ENCODE data around the gene ISCA2.

The ISCA2 gene

DNA sequence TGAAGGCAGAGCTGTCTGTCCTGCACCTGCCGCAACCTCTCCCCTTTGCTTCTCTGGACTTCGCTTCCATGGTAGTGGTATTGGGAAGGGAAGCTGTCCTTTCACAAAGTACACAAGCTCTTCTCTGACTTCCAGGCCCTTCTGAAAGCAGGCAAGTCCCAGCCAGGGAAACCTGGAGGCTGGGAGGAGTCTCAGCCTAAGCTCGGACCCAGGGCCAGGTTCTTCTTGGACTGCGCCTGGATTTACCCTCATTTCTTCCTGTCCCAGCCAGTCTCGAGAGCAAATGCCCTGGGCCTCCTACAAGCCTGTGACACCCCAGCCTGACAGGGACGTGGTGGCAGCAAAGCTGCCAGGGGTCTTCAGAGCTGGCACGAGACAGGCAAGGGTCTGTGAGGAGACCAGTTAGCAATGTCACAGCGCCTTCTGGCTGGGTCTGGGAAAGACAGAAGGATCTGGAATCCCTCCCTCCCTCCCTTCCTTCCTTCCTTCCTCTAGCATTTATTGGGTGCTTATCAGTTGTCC lies 22.4 kb downstream of the ISCA2 start:
- TF ChIP-seq, protein P1, sequence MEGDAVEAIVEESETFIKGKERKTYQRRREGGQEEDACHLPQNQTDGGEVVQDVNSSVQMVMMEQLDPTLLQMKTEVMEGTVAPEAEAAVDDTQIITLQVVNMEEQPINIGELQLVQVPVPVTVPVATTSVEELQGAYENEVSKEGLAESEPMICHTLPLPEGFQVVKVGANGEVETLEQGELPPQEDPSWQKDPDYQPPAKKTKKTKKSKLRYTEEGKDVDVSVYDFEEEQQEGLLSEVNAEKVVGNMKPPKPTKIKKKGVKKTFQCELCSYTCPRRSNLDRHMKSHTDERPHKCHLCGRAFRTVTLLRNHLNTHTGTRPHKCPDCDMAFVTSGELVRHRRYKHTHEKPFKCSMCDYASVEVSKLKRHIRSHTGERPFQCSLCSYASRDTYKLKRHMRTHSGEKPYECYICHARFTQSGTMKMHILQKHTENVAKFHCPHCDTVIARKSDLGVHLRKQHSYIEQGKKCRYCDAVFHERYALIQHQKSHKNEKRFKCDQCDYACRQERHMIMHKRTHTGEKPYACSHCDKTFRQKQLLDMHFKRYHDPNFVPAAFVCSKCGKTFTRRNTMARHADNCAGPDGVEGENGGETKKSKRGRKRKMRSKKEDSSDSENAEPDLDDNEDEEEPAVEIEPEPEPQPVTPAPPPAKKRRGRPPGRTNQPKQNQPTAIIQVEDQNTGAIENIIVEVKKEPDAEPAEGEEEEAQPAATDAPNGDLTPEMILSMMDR (IDR thresholded peaks at IDR 0.05; ENCODE audit: low read depth, low read length), result no peak
- DNase-seq (ENCODE audit: extremely low read depth, low read depth), result no peak

DNA sequence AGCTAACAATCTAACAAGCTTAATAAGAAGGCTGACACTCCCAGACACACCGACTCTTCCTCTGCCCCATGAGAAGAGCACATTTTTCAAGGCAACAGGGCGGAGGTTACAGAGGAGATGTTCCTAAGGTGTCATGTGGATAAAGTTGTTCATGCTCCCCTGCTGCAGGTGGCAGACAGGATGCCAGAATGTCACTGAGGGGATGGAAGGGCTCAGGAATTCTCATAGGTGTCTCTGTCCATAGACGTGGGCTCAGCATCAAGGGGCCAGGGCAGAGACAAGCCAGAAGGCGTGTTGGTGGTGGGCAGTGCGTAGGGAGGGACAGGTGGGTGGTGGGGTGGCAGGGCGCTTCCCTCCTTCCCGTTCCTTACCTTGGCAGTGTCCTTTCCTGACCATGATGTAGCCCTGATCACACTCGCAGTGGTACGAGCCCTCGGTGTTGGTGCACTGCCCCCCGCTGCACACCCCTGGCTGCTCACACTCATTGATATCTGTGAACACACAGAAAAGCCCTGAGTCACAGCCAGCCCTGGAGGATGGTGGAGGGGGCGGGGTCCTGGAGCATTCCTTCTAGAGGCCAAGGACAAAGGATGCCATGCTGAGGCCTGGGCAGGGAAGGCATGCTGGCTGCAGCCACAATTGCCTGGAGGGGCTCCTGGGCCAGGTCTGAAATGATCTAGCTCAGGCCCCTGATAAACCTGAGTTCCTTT lies 23.0 kb downstream of the ISCA2 start:
- TF ChIP-seq, protein P1 (IDR thresholded peaks at IDR 0.05; ENCODE audit: low read depth, low read length), result no peak
- DNase-seq (ENCODE audit: extremely low read depth, low read depth), result no peak

DNA sequence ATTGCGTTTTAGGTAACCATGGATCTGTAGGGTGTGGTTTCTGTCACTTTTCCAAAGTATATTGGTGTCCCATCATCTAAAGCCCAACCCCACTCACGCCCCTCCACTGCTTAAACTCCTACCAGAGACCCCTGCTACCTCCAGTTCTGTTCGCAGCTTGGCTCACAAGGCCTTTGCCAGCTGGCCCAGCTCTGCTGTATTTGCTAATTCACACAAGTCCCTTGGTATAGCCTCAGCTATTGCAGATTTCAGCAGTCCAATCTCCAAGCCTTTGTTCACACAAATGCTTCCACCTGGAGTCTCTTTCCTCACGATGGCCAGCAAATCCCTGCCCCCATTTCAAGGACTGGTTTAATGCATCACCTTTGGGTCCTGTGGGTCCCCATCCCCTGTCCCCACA lies 24.2 kb downstream of the ISCA2 start:
- no peak for DNase-seq (ENCODE audit: extremely low read depth, low read depth)
- TF ChIP-seq, protein P1 (IDR thresholded peaks at IDR 0.05; ENCODE audit: low read depth, low read length), result no peak

DNA sequence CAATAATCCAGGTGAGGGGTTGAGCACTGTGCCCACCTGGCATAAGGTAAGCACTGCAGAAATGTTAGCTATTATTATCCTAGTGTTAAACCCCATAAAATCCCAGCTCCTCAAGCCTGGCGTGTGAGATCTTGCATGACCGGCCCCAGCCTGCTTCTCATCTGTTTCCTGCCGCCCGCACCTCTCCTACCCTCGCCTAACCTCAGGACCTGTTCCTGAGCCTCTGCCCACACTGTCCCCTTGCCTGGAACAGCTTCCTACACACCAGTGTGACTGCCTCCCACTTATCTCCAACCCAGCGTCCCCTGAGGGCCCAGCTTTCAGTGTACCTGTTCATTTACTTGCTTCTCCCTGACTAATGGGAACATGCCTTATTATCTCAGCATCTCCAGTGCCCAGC lies 24.7 kb downstream of the ISCA2 start:
- no peak for DNase-seq (ENCODE audit: extremely low read depth, low read depth)
- TF ChIP-seq, protein P1 (IDR thresholded peaks at IDR 0.05; ENCODE audit: low read depth, low read length), result no peak

DNA sequence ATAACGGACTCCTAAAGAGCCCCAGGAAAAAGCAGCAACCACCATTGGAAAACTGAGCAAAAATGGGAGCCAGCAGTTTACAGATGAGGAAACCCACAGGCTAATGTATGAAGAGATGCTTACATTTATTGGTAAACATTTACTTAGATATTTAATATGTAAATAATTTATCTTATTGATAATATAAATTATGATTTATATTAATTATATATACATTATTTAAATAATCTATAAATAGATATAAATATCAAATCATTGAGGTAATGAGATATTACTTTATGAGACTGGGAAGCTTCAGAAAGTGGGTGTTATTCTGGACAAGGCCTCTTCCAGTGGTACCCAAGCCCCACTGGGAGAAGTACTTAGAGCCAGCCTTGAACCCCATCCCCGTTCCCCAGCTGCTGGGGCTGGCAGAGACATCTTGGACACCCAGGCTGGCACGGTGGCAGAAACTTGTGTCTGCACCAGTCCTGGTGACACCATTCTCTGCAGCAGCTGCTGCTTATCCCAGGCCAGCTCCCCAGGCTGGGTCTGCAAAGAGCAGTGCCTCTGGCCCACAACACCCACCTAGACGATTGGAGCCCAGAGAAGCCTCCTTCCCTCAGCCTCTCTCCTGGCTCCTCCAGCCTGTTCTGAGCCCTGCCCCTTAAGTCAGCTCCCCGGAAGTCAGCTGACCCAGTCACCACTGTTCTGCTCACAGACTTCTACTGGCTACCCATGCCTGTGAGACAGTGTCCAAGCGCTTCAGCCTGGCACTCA lies 25.9 kb downstream of the ISCA2 start:
- TF ChIP-seq, protein P1 (IDR thresholded peaks at IDR 0.05; ENCODE audit: low read depth, low read length), result no peak
- DNase-seq (ENCODE audit: extremely low read depth, low read depth), result no peak

DNA sequence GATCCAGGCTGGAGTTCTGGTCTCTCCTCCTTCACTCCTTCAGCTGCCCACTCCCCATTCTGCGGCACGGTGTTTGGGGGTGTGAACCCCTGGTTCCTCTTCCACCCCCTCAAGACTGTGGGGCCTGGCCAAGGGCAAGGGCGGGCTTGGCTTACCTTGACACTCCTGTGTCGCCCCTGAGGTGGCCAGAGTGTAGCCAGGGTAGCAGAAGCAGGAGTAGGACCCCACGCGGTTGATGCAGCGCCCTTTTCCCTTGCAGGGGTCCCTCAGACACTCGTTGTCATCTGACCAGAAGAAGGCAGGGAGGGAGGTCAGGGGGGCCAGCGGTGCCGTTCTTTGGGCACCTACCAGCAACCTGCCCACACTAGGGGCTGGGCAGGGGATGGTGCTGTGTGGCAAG lies 28.2 kb downstream of the ISCA2 start:
- no peak for DNase-seq (ENCODE audit: extremely low read depth, low read depth)
- TF ChIP-seq, protein P1 (IDR thresholded peaks at IDR 0.05; ENCODE audit: low read depth, low read length), result no peak

DNA sequence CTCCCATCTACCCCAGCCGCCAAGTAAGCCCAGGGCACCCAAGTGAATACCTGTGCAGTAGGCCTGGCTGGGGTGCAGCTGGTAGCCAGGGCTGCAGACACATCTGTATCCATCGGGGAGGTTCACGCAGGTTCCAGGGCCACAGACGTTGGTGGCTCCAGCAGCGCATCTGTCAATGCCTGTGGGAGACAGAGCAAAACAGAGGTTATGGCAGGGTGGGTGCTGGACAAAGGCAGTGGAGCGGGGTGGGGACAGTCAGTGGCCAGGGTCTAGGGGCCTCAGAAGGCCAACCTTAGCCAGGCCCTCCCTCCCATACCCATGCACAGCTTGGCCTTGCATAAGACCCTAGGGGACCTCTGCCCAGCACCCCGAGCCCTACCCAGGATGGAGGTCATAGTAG lies 29.2 kb downstream of the ISCA2 start:
- TF ChIP-seq, protein P1 (IDR thresholded peaks at IDR 0.05; ENCODE audit: low read depth, low read length), result no peak
- DNase-seq (ENCODE audit: extremely low read depth, low read depth), result no peak
